ENCODE data around the gene FAM83G.

DNA sequence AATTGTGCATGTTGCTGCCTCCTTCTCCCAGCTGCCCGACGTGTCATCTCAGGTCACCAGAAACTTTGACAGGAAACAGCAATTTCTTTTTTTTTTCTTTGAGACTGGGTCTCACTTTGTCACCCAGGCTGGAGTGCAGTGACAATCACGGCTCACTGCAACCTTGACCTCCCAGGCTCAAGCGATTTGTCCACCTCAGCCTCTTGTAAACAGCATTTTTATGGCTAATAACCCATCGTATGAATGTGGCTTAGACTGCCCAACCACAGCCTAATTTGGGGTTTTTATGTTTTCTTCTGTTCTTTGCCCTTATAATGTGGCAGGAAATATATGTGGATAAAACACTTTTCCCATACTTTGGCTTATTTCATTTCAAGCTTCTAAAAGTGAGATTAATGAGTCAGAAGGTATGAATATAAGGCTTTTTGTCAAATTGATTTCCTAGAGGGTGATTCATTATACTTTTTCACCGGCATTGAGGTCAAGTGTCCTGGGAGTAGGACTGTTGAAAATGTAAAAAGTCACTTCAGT lies 83.6 kb downstream of the FAM83G start:
- TF ChIP-seq, protein P1, sequence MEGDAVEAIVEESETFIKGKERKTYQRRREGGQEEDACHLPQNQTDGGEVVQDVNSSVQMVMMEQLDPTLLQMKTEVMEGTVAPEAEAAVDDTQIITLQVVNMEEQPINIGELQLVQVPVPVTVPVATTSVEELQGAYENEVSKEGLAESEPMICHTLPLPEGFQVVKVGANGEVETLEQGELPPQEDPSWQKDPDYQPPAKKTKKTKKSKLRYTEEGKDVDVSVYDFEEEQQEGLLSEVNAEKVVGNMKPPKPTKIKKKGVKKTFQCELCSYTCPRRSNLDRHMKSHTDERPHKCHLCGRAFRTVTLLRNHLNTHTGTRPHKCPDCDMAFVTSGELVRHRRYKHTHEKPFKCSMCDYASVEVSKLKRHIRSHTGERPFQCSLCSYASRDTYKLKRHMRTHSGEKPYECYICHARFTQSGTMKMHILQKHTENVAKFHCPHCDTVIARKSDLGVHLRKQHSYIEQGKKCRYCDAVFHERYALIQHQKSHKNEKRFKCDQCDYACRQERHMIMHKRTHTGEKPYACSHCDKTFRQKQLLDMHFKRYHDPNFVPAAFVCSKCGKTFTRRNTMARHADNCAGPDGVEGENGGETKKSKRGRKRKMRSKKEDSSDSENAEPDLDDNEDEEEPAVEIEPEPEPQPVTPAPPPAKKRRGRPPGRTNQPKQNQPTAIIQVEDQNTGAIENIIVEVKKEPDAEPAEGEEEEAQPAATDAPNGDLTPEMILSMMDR (IDR thresholded peaks at IDR 0.05; ENCODE audit: low read depth, low read length, poor library complexity, severe bottlenecking), result no peak
- no peak for TF ChIP-seq EZH2phosphoT487 (IDR thresholded peaks at IDR 0.05; ENCODE audit: borderline replicate concordance, low read length)

Measured in DOHH2 (cell line).